Measurements from ENCODE around the gene TUBAL3.
"Not testable (repeated sequence)": the region's sequence is repeated elsewhere in the genome, so short reads cannot be mapped to it uniquely, and the experiment has no call there.

Gene TUBAL3

GRCh38 chr10:5419466-5420094 lies 15.0 kb upstream of the TUBAL3 start:
- no peak for DNase-seq

DNA sequence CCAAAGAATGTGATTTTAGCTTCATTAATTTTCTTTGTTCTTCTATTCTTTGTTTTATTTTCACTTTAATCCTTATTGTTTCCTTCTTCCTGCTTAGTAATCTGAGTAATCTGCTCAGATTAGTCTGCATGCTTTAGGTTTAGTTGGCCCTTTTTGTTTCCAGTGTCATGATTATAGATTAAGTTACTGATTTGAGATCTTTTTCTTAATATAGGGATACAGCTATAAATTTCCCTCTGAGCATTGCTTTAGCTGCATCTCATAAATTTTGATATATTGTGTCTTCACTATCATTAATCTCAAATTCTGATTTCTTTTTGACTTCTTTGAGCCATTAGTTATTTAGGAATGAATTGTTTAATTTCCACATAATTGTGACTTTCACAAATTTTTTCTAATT lies 14.0 kb upstream of the TUBAL3 start:
- DNase-seq: no peak

DNA sequence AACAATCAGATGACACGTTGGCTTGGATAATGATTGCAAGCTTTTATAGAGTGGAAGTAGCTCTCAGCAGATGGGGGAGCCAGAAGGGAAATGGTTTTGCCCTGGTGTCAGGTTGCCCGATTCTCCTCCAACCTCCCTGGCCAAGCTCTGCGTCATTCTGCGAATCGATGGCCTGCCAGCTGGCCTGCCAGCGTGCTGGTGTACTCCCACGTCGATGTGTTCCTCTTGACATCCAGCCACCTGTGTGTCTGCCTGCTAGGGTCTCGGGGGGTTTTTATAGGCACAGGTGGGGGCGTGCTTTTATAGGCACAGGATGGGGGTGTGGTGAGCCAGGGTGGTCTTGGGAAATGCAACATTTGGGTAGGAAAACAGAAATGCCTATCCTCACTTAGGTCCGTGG lies 12.4 kb upstream of the TUBAL3 start:
- DNase-seq: peak; percentile 90

DNA sequence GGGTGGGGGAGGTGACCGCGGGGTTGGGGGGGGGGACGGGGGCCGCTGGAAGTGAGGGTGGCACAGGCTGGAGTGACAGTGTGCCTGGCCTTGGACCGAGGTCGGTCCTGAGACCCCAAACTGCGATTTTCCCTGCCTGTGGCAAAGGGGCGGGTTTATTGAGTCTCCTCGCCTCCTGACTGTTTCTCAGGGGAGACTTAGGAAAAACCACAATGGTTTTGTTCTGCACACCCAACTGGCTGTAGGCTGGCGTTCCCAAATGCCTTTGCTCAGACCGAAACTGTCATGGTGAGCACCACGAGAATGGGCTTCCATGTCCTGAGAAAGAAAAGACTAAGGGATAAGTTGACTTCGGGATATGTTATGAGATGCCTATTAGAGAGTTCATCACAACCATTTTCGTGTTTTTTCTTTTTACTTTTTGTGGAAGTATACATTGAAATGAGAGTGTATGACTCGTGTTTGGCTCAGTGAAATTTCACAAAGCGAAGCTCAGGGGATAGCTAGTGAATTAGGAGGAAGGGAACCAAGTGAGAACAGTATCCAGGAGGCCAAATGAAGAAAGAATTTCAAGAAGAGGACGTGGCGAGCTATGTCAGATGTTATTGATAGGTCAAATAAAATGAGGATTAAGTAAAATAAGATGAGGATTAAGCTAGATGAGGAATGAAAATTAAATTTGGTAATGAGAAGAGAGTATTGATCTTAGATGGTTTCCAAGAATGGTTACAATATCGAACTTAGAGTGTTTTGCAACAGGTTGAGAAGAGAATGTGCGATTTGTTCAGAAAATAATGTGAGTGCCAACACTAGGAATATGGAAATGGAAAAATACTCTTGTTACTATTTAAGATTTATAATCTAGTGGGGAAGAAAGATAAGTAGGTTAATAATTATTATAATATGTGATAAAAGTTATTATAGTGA lies 8.6 kb upstream of the TUBAL3 start:
- no peak for DNase-seq

DNA sequence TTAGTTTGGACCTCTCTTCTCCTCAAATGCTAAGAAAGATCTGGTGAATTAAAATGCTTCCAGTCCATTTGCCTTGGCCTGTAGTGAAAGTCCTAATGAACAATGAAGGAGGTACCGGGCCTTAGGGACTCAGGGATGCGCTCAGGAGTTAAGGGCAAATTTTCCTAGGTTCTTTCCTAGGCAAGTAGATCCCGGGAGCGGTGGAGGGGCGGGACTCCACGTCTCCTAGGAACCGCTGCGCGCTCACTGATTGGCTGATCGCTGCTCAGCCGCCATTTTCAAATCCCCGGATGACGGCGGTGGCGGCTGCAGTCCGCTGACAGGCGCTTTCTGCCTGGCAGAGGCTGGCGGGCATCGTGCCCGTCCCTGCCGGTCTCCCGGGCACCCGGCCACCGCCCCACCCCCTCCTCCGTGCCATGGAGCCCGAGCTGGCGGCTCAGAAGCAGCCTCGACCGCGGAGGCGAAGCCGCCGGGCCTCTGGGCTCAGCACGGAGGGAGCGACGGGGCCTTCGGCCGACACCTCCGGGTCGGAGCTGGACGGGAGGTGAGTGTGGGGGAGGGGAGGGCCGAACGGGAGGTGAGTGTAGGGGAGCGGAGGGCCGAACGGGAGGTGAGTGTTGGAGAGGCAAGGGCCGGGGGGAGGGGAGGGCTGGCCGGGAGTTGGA lies 7.8 kb upstream of the TUBAL3 start, which contains the start of gene NET1:
Gene NET1, plus strand, starts transcription at position 281 of the 665 bp plus-strand sequence. Its CDS starts 136 bp downstream, at position 417.
- peak; percentile 82 for DNase-seq

- DNase-seq: no peak
Observed at GRCh38 chr10:5411941-5412276, 7.3 kb upstream of the TUBAL3 start.

DNA sequence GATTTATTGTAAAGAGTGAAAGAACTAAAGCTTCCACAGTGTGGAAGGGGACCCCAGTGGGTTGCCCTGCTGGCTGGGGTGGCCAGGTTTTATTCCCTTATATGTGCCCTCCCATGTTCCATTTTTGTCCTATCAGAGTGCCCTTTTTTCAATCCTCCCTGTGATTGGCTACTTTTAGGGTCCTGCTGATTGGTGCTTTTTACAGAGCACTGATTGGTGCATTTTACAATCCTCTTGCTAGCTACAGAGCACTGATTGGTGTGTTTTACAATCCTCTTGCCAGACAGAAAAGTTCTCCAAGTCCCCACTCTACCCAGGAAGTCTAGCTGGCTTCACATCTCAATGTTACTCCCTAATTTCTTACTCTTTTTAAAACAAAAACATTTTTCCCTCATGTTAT lies 6.2 kb upstream of the TUBAL3 start:
- not testable (repeated sequence) for DNase-seq

GRCh38 chr10:5406918-5407317 lies 2.3 kb upstream of the TUBAL3 start:
- no peak for DNase-seq

DNA sequence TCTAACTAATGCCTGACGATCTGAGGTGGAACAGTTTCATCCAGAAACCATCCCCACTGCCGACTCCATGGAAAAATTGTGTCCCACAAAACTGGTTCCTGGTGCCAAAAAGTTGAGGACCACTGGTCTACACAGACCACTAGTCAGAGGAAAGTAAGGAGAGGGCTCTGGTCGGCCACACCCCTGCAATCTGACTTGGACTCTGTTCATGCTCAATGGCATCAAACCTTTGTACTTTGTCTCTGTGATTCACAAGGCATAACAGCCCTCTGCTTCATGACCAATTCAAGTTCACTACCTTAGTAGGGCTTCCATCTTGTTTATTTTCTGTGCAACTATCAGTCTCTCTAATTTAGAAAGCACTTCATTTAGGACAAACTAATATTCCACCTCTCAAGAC lies 1.8 kb downstream of the TUBAL3 start:
- DNase-seq: no peak

DNA sequence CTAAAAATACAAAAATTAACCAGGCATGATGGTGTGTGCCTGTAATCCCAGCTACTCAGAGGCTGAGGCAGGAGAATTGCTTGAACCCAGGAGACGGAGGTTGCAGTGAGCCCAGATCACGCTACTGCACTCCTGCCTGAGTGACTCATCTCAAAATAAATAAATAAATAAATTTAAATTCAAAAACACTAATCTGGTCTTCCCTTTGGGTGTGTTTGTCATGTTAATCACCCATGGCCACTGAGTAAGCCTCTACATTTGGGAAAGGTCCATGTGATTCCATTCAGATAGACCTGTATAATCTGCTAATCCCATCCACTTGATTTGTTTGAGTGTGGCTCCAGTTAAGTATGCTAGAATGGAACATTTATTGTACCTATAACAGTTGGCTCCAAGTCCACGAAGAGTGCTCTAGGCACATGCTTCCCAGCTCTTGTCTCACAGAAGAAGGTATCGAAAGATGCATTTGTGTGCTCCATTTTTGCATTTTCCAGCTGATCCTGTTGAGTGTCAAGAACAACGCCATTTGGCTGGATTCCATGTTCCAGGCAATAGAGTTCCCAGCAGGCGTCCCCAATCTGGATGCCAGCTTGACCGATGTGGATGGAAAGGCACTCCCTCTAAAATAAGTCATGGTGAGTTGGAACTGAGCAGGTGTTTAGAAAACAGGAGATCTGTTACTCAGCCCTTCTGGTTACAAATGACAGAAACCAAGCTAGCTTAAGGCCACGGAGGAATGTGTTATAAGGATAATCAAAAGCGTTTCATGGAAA lies 4.0 kb downstream of the TUBAL3 start:
- DNase-seq: no peak

- no peak for DNase-seq
Observed at GRCh38 chr10:5399332-5399731, 5.3 kb downstream of the TUBAL3 start.

DNA sequence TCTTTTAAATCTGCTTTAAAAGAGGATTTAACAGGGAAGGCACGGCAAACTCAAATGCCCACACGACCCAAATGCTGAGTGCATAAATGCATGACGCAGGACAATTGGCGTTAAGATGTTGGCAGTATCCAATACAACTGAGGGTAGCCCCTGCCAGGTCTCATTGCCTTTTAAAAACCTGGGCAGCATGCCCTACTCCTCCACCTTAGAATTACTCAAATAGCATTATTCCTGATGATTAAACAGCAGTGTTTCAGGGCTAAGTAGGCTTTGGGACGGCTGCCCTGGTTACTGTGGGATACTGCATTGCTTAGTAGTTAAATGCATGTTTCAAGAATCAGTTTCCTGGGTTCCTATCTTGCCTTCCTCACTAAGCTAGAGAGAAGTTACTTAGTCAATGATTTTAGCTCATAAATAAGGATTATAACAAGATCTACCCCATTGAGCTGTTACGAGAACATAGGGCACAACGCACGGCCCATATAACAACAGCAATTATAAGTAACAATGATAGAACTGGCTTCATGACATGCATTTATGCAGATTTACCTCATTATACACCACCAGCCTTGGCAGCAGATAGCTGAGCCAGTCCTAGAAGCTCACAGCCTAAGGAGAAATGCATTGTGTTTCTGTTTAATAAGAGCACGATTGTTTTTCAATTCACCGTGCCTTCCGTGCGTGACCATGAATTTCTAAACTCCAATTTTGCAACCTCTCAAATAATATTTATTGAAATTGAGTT lies 7.9 kb downstream of the TUBAL3 start:
- no peak for DNase-seq

- no peak for DNase-seq
Observed at GRCh38 chr10:5395168-5395567, 9.5 kb downstream of the TUBAL3 start.

DNA sequence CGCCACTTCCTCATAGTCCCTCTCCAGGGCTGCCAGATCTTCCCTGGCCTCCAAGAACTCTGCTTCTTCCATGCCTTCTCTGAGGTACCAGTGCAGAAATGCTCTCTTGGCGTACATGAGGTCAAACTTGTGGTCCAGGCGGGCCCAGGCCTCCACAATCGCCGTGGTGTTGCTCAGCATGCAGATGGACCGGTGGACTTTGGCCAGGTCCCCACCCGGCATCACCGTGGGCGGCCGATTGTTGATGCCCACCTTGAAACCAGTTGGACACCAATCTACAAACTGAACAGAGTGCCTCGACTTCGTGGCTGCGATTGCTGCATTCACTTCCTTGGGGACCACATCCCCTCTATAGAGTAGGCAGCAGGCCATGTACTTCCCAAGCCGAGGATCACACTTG lies 11.1 kb downstream of the TUBAL3 start:
- DNase-seq: no peak

DNA sequence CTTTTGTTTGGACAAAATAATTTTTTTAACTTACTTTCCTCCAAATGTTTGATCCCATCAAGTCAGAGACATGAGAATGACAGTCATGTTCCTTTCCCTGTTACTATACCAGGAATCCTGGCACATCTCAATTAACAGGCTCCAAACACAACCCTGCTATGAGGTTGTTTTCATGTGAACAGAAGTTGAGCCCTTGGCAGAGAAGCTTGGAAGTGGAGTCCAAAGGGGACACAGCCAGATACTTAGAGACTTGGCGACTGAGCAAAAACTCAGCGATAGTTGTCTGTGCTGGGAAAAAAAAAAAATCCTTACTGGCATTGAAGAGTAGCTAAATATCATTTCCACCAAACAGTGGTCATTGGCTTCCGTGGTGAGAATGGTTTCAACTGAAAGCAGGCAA lies 12.8 kb downstream of the TUBAL3 start:
- no peak for DNase-seq

- DNase-seq: no peak
Observed at GRCh38 chr10:5390607-5391205, 13.9 kb downstream of the TUBAL3 start.

DNA sequence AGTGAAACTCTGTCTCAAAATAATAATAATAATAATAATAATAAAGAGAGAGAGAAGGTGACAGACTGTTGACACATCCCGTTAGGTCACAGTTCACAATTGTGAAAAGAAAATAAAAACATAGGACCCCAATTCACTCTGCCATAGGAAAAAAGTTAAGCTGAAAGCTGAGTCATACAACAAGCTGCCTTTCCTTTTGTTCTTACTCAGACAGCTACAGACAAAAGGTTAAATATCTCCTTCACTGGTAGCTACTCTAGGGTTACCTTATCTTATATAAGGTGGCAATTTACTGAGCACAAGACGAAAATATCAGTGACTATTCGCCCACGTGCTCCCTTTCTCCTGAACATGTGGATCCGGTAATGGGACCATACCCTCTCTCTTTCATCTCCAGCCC lies 17.5 kb downstream of the TUBAL3 start:
- DNase-seq: no peak

GRCh38 chr10:5385224-5385623 lies 19.4 kb downstream of the TUBAL3 start:
- DNase-seq: no peak

GRCh38 chr10:5381187-5381586 lies 23.4 kb downstream of the TUBAL3 start:
- no peak for DNase-seq

GRCh38 chr10:5380395-5380794 lies 24.2 kb downstream of the TUBAL3 start:
- not testable (repeated sequence) for DNase-seq

GRCh38 chr10:5379202-5379601 lies 25.4 kb downstream of the TUBAL3 start:
- DNase-seq: not testable (repeated sequence)

DNA sequence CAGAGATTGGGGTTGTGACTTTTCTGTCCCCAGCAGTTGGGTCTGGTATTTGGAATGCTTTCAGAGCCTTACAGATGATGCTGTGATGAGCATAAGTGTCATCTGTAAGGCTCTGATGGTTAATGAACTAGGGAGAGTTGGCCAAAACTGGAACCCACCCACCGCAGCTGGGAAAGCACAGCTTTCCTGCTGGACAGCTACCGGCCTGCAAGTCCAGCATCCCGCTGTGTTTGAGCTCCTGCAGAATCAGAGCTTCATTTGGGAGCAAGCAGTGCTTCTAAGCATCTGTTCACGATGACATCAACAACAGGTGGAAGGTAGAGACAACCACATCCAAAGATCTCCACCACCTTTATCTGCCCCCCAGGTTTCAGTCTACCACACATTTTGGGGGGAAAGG lies 28.2 kb downstream of the TUBAL3 start:
- DNase-seq: no peak
